SKM-1 (cell line): ENCODE results near the gene ERG.

Experiments
- DNase-seq: peaks from one replicate; lab custom pipeline; 2025; ENCODE audit not compliant: unreplicated experiment; lab: John Stamatoyannopoulos, UW

The ERG gene

DNA sequence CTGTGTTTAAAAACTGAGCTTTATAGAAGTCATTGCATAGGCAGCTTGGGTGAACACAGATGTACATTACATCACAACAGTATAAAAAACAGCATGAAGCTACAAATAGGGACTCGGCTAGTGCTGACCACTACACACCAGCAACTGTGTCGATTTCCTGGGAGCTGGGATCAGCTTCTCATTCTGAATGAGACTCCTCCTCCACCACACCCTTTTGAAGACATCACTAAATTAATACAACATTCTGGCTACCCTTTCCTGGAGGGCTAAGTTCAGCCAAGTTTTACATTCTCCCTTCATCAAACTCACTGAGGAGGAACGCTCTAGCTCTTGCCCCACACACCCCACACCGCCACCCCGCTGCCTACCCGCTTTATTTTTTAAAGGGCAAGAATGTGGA, 102.7 kb downstream of the ERG start:
- DNase-seq = no peak

DNA sequence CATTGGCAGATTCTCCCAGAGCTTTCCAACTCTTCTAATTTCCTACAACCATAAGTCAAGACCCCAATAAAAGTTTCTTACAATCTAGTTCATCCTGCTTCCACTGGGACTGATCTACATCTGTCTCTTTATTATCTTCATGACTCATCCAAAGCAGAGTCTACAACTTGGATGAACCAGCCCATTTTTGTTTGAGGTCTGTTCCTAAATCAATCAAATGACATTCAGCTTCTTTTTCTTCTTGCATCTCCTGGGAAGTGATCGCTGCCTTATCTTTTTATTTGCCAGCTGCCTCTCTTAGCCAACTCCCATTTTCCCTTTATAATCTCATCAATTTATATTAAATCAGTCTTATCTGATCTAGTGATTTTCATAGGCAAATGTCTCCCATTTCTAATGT, 105.6 kb downstream of the ERG start:
- no peak for DNase-seq

DNA sequence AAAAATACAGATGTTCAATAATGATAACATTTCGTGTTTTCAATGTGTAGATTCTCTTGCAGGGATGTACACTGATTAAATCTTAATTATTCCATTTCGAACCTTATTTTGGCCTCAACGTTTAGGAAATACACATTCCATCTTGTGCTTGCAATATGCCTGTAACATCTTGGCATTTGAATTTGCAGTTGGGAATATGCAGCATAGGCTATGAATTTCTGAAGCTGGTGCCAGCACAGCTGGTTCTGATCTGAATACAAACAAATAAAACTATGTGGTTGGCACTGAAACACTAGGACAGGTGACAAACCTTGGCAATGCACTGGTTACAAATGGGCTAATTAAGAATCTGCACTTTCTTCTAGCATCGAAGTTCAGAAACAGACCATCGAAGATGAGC, 108.4 kb downstream of the ERG start:
- no peak for DNase-seq

DNA sequence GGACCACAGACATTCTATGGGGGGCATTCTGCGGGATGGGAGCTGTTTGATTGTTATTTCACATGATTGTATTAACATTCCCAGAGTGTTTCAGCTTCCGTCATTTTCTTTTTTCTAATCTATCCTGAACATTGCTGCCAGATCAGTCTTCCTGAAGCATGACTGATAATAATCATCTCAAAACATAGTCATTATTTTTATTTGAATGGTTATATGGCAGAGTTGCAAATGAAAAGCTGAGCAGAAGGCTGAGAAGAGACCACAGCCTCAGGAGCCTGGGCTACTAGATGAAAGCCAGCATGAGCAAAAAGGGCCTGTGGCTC, 109.0 kb downstream of the ERG start:
- no peak for DNase-seq

DNA sequence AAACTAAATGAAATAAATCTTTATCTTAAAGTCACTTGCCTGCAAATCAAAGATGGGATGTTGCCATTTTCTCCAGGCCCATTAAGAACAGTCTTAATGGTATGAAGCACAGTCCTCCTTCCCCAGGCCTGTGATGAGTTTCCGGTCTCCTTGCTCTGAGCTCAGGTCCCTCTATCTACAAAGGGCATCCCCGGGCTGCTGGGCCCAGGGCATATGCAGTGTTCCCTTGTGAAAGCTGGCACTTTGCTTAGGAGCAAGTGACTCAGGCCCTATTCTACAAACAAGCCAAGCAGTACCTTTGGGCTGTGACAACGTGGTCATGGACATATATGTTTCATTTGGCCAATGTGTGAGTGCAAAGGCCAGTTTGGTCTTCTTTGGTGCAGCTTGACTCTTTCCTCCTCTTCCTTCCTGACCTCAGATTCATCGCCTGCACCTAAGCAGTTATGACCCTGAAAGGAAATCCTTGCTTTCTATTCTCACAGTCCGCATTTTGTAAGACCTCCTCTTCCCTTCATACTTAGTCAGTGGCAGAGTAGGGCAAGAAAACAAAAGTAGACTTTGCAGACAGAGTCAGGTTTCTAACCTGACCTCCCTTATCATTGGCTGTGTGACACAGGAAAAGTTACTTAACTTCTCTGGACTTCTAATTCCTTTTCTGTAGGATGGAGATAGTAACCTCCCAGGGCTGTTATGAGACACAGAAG, 109.5 kb downstream of the ERG start:
- DNase-seq = no peak

DNA sequence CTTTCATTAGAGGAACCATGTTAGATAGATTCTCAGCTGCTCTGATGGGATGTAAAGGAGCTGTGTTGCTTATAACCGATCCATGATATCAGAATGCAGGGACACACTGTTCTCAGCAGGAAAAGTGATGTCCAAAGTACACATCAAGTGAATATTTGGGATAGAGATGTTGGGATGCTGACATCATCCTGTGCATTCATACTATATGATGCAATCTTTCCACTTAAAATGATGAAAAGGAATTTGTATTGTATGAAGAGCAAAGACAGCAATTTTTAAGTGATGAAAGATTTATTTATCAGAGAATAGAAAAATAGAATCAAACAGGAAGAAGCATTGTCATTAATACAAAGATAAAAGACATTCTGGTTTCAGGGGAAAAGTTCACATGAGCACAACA, 110.1 kb downstream of the ERG start:
- no peak for DNase-seq

DNA sequence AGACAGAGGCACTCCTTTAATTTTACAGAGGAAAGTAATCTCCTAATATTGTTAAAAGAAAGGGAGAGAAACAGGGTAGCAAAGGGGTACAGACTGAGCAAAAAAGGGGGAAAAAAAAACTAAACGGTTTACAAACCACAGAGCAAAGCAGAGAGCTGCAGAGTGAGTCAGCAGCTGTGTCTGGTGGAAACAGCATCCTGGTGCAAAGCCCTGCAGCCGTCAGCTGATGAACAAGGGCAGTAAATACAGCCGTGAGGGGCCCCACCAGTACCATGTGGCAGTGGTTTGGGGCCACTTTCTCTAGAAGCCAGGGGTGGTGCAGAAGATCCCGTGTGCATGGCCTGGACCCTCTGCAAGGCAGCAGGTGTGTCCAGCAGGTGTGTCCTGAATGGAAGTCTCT, 111.3 kb downstream of the ERG start:
- DNase-seq = peak; percentile 23

DNA sequence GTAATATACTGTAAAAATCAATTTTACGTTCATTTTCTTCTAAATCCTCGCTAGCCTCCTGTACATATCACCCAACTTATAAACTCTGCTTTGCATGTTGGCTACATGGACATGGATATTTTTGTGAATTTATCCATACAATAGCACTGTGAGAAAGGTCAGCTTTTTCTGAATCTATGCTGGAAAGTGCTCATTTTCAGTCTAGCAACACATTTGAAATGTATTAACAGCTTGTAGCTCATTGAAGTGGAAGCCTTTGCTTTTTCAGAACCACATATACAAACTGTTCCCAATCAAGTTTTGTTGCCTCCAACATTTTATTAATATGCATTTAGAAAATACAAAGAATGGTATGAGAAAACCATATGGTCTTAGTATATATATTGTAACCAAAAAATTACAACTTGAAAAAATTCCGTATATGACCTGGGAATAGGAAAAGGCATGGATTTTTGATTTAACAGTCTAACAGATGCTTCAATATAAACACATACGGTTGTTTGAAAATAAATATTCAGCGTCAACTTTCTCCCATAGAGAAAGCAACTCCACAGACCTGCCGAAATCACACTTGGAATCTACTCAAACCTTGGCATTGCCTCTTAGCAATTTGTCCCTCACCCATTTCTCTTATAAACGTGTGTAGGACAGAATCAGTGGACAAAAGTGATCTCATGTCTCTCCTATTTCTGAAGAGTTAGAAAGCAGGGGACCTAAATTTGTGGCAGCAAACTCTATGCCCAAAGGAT, 112.7 kb downstream of the ERG start:
- DNase-seq = no peak

DNA sequence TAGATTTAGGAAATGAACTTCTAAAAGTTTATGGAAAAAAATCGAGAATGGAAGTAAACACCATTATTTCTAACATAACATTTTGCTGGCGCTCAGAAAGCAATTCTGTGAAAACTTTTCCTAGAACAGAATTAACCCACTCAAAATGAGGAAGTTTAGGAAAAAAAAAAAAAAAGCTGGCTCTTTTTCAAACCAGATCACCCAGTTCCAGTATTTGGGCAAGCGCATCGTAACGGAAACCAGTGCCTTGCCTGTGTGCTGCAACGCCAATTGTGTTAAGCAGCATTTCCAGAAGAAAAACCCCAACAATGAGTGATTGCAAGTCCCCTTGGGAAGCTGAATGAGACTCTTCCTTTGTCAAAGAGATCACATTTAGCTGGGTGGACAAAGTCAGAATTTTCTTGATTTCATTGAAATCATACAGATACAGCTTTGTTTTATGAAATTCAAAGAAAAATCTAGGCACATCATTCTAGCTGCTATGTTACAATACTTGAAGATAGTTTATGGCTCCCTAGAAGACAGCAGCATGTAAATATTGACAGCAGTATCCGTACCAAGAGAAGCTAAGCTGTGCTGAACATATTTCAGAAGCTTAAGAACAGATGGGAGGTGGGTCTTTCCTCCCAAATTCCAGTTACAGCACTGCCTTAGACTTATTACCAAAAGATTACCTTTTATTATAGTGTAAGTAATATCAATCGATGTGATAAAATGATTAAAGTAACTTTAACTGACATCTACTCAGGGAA, 113.4 kb downstream of the ERG start:
- DNase-seq = peak; percentile 24

DNA sequence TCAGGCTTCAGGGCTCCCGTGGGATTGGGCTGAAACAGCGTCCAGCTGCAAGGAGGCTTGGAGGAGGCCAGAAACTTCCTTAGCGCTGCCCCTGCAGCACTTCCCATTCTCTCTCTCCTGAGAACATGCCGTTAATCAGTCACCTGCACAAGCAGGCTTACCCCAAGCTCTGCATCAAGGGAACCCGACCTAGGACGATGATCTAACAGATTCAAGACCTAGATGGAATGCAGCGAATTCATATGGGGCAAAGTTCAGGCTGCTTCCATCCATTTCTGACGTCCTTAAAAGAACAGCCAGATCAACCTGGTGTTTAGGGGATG, 114.1 kb downstream of the ERG start:
- DNase-seq = no peak

DNA sequence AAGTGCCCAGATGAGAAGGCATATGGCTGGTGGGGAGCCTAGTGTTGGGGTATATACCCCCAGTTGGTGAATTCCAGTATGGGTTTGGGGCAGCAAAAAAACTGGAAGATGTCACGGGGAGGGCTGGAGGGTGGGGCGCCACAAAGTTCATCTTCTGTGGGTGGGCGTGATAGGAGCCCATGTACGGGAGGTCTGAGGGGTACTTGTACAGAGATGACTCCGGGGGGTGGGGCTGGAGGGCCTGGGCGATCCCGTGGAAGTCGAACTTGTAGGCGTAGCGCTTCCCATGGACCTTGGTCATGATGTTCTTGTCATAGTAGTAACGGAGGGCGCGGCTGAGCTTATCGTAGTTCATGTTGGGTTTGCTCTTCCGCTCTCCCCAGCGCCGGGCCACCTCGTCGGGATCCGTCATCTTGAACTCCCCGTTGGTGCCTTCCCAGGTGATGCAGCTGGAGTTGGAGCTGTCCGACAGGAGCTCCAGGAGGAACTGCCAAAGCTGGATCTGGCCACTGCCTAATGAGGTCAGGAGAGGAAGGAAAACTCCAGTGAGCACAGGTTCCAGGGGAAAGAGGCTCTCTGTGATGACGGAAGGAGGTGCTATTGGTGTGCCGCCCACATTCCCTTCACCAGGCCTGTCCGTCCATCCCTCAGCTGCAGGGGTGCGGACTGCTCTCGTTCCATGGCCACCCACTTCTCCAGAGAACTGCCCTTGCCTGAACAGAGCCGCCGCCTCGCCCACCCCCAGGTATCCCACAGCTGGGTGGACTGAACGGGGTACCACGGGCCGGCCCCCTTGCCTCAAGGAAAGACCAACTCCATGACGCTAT, 114.7 kb downstream of the ERG start:
- no peak for DNase-seq

DNA sequence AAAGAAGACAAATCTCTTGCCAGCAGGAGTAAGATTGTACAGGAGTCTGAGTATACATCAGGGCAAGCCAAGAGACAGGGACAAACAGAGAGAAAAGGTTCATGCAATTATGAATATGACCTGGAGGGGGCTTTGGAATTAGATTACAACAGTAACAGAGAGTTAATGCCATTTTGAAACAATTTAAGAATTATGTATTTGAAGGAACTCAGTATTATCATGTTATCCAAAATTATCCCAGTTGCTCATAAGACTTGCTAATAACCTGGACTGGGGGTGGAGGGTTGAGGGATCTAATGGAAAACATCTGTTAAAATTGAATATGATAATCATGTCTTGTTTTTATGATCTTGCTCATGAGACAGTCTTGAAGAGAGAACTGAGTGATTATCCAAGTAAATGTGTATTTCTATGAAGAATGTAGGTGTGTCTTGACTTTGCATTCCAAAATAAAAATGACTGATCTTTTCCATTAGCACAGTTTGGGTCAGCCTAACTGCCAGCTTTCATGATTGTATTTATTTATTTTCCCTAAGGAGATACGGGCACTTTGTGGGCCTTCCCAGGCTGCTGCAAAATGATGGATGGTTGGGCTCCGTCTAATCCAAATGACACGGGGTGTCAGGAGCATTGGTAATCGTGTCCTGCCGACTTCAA, 117.7 kb downstream of the ERG start:
- peak; percentile 35 for DNase-seq

DNA sequence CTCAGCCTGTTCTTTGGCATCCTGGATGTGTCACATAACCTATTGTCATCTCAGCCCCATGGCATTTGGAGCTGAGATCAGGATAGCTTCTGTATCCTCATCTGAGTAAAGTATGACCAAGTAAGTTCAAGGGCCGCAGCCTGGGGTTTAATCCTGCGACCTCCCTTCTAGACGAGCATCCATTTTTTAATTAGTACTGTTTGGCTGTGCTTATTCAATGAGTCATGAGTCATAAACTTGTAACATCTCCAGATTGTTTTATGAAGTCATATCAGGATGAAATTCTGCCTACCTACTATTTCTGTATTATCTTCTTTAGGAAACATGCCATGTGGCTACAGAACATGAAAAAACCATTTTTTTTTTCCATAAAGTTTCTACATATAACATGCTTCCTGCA, 119.1 kb downstream of the ERG start:
- no peak for DNase-seq

DNA sequence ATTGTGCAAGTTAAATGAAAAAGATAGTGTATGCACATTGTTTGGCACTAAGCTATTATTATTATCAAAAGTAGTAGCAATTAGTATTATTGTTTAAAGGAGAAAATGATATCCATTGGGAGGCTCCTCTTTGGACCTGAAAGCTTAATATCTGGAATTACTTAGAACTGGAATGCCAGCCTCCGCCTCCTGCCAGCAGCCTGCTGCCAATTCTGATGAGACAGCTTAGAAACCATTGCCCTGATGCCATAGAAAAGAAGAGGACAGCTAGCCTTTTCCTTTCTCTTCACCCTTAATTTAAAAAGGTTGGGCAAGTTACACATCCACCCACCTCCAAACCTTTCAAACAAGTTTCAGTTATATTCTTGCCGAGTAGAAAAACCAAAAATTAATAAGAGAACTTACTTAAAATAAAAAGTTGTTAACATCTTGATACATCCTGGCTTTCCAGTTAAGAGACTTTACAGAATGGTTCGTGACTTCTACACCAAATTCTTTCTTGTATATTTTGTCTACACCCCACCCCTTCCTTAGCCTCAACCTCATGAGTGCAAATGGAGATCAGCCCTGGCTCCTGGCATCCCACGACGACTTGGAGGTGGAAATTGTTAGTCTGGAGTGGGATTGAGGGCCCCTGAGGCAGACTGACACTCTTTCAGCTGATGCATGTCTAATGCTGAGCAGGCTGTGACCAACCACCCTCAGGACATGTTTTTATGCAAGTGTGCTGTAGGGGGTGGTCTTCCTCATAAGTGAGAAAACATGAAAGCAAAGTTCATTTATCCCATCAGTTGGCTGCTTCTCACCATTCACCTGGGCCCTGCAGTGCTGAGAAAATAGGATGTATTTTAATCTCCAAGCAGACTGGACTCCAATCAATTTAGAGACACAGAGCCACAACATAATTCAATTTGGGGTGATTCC, 120.8 kb downstream of the ERG start:
- DNase-seq = no peak

DNA sequence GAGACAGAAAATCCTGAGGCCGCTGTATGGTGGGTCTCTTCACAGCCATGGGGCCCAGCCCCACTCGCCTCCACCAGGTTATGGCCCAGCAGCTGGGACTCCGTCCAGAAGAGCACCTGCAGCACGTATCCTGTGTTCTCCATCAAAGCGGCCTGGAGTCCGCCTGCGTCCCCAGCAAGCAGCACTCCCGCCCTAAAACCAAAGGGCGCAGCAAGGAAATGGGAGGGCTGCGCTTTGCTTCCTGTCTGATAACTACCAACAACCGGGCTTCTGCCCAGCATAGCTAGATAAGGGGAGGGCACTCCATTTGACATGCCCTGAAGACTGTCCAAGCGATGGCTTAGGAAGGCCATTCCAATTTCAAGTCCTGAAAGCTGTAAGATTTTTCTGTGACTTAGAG, 121.6 kb downstream of the ERG start:
- DNase-seq = no peak

DNA sequence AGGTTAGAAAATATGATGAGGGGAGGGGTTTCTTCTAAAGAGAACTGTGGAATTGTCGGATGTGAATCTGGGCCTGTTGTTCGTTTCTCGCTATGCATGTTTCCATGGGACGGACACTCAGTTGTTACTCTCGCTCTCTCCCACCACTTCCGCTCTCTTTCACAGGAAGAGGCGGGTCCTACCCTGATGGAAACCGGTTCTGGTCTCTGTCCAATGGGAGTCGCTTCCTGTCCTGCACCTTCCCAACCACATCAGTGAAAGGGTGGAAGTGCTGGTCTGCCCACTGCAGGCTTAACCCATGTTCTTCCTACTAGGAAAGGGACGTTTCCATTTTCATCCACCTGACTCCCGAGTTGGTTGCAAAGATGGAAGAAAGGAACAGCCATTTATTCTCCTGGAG, 122.0 kb downstream of the ERG start:
- no peak for DNase-seq

DNA sequence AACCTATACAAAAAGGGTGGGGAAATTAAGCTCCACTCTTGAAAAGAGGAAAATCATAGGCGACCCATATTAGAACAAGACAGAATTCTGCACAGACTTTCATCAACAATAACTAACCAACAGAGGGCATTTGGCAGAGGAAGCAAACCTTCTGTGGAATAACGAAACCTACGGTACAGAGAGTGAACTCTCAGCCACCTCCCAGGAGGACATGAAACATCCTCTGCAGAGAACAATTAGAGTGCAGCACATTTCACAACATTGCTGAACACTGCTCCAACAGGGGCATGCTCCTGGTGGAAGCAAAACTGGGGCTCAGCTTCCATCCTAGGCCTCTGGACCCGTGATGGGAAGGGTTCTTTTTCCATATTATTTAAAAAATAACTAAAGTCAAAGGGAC, 130.6 kb downstream of the ERG start:
- DNase-seq = no peak

DNA sequence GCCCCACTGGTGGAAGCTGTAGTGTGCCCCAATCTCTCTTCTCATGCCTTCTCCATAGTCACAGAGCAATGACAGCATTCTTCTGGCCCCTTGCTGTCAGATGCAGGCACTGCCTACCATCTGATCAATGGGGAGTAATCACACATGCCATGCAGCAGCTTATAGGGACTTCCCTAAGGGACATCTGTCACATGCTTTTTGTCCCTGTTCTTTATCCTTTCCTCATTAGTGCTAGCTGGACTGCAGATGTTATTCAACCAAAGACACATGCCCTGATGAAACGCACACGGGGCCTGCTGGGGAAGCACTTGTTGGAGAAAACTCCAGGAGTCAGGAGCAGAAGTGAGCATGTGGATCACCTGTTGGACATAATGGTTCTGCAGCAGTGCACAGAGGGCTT, 132.8 kb downstream of the ERG start:
- DNase-seq = no peak

DNA sequence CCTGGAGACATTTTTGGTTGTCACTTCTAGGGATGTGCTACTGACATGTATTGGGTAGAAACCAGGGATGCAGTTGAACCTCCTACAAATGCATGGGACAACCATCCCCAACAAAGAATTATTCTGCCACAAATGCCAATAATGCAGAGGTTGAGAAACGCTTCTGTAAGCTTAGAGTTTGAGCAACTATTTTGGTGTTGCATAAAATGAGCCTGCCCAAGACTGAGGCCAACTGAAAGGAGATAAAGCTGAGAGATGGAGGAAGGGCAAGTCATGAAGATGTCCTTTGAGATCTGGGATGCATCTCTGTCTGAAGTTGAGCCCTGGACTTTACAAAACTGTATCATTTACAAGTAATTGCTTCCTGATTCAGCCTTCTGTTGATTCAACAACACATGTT, 134.6 kb downstream of the ERG start:
- no peak for DNase-seq

DNA sequence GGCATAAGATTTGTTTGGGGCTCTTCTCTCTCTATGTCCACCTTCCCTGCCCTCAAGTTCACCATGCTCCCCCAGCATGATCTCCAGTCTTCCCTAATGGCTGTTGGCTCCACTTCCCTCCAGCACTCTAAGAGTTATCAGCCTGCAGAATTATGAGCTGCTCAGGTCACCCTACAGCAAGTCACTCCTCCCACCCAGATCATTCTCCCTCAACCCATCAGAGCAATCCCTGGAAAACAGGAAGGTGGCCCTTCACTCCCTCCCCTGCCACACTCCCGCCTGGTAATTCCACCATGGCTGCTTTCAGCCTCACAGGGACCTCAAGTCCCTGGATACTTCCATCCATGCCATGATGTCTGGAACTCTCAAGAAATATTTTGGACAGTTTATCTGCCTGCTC, 137.0 kb downstream of the ERG start:
- no peak for DNase-seq
